GM18951 (cell line): ENCODE data around the gene GEMIN4.
A peak's percentile ranks its signal among the peaks of the same experiment; 100 is the strongest.

Source experiments
- POLR2A ChIP-seq: IDR thresholded peaks from 4 replicates; pipeline ENCODE4 v1.6.1; 2011; ENCODE audit warnings: mild to moderate bottlenecking; ENCODE audit not compliant: insufficient read length, insufficient read depth; ENCODE audit errors: extremely low read depth
- in situ Hi-C: fragments of 300-500 bp; cut with MboI; formaldehyde crosslinking; loops from one replicate; pipeline ENCODE4 v1.12.0; 2022; ENCODE audit warnings: low sequenced_read_pairs, mixed read lengths, inconsistent platforms; ENCODE audit not compliant: unreplicated experiment

GEMIN4 gene

GRCh38 chr17:740240-741017 lies 11.6 kb downstream of the GEMIN4 start:
- no peak for TF ChIP-seq POLR2A
- in situ Hi-C loops = no loop called here

GRCh38 chr17:737561-738113 lies 14.4 kb downstream of the GEMIN4 start:
- TF ChIP-seq POLR2A = no peak
- in situ Hi-C loops = no loop called here

DNA sequence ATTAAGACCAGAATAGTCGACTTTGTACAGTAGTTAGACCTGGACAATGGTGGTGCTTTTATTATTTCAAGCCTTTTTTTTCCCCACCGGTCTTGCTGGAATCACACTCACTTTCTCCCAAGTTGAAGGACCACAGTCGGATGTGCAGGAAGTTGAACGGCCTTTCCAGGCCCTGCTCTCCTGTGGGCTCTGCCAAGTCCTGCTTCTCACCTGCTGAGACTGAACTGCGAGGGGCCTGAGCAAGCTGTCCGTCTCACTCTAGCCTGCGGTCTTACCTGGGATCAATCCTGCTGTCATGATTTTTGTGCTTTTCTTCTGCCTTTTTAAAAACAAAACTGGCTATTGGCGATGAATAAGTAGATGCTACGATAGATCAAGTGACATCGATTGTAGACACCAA lies 18.3 kb downstream of the GEMIN4 start:
- in situ Hi-C loops = no loop called here
- TF ChIP-seq POLR2A = no peak

DNA sequence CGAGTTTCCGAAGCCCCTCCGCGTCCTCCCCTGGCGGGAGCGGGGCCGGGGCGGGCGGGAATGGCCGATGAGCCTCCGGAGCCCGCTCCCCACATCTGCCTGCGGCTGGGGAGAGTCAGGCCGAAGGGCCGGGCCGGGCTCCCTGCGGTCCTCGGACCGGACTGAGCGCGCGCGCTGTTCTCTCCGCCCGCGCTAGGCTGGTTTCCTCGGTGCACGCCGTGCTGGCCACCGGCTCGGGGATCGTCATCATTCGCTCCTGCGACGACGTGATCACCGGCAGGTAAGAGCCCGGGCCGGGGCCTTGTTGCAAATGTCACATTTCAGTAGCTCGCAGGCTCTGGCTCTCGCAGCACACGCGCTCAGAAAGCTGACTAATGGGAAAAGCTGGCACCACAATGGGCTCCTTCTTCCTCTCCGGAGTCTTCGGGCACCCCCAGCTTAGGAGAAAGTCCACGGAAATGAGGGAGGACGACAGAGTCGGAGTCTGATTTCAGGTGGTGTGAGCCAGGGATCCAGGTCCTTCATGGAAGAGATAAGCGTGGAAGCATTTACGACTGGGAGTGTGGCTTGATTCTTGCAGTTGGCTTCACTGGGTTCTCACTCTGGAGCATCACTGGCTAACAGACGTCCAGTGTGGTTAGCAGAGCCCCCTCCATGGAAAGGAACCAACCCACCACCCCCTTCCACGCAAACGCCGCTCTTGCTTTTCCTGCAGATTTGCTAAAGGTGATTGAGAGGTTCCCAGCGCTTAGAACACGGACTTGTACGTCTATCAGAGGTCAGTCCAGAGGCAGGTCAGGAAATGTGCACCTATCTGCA lies 19.0 kb downstream of the GEMIN4 start:
- peak; percentile 32 for TF ChIP-seq POLR2A
- in situ Hi-C loops = no loop called here

DNA sequence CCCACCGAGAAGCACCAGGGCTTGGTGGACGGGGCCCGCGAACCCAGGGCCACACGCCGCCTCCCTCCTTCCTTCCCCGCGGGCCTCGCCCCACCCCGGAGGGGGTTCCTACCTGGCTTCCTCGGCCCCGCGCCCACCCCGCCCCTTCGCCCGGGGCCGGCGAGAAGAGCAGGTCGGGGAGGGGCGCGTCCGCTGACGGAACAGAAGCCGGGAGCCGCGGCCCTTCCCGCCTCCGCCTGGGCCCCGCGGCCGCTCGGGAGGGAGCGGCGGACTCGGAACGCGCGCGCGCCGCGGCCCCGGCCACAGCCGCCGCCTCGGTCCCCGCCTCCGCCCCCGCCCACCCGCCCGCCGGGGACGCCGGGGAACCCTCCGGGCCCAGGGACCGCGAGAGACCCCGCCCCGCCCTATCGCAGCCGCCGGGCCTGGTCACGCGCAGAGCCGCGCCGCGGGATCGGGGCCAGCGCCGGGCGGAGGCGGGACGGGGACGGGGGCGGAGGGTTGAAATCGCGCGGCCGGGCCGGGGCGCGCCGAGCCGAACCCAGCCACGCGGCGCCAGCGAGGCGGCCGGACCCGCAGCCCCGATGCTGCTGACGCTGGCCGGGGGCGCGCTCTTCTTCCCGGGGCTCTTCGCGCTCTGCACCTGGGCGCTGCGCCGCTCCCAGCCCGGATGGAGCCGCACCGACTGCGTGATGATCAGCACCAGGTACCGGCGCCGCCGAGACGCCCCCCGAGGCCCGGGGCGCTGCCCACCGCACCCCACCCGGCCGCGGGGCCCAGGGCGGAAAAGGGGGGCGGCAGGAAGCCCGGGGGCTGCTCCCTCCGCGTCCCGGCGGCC lies 19.8 kb downstream of the GEMIN4 start, which contains the start of gene TLCD3A:
Gene TLCD3A, plus strand, starts transcription at position 530 of the 835 bp plus-strand sequence. Its CDS starts 52 bp downstream, at position 582.
- in situ Hi-C loops = no loop called here
- peak; percentile 51 for TF ChIP-seq POLR2A

DNA sequence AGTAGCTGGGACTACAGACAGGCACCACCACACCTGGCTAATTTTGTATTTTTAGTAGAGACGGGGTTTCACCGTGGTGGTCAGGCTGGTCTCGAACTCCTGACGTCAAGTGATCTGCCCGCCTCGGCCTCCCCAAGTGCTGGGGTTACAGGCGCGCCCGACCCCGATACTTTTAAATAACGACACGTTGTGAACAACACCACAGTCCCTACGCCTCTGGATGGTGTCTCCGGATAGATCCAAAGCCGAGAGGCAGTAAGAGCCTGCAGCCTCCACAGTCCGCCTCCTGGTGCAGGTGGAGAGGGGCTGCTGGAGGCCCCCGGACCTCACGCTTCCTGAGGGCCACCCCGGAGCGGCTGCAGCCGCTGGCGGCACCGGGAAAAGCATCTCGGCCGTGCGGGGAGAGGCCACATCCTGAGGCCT lies 20.4 kb downstream of the GEMIN4 start:
- in situ Hi-C loops = no loop called here
- no peak for TF ChIP-seq POLR2A

DNA sequence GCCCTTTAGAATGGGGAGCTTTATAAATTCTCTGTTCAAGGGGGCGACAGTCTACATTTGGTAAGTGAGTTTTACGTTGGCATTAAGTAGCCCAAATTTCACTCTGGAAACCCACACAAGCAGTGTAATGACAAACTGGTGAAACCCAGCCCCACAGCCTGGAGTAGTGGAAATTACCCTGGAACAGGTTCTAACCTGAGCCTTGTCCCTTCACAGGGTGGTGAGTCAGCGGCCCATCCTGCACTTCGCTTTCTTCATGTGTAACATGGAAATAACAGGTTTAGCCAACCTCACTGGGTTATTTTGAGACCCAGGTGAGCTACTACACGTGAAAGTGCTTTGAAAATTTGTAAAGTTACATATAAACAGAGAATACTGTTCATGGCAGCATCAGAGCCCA lies 23.2 kb downstream of the GEMIN4 start:
- no peak for TF ChIP-seq POLR2A
- in situ Hi-C loops = no loop called here

GRCh38 chr17:726271-726919 lies 25.7 kb downstream of the GEMIN4 start:
- in situ Hi-C loops = no loop called here
- TF ChIP-seq POLR2A = no peak

GRCh38 chr17:725746-726145 lies 26.3 kb downstream of the GEMIN4 start:
- TF ChIP-seq POLR2A = no peak
- in situ Hi-C loops = no loop called here

DNA sequence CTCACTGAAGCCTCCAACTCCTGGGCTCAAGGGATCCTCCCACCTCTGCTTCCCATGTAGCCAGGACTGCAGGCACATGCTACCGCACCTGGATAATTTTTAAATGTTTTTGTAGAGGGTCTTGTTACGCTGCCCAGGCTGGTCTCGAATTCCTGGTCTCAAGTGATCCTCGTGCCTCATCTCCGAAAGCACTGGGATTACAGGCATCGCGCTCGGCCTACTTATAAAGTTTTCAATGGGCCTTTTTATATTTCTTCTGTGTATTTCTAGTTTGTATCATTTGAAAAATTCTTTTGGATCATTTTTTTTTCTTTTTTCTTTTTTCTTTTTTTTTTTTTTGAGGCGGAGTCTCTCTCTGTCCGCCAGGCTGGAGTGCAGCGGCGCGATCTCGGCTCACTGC lies 27.0 kb downstream of the GEMIN4 start:
- in situ Hi-C loops = no loop called here
- TF ChIP-seq POLR2A = no peak

GRCh38 chr17:721540-721937 lies 30.5 kb downstream of the GEMIN4 start:
- no peak for TF ChIP-seq POLR2A
- in situ Hi-C loops = no loop called here
